ENCODE measurements around the gene PHYHIPL. TPM values are rescaled to one million over a fixed set of nuclear protein-coding genes. Genes with fewer than 3 reads are reported as not detected.

Gene PHYHIPL
- total RNA-seq, 2 donors from 2014 or later = 2.6 TPM; not detected in 1

- no peaks in the 10 kb centered on the region for H3K9me3 ChIP-seq
- DNase-seq (ENCODE audit: low spot score) (no peak), ATAC-seq (ENCODE audit: insufficient number of reproducible peaks, low FRiP score, low read depth) (no peak)
- peaks cover 0 to under 1% of the 10 kb centered on the region in 2 donors for H3K4me1 ChIP-seq (ENCODE audit: control insufficient read depth in 1 of 2, low read depth in 2 of 2)
- no peaks in the 10 kb centered on the region for H3K36me3 ChIP-seq
- H3K27ac ChIP-seq = no peak overlapping the region
- no peaks in the 10 kb centered on the region for H3K27me3 ChIP-seq (replicated peaks; ENCODE audit: insufficient read depth)
- TF ChIP-seq, protein P1, sequence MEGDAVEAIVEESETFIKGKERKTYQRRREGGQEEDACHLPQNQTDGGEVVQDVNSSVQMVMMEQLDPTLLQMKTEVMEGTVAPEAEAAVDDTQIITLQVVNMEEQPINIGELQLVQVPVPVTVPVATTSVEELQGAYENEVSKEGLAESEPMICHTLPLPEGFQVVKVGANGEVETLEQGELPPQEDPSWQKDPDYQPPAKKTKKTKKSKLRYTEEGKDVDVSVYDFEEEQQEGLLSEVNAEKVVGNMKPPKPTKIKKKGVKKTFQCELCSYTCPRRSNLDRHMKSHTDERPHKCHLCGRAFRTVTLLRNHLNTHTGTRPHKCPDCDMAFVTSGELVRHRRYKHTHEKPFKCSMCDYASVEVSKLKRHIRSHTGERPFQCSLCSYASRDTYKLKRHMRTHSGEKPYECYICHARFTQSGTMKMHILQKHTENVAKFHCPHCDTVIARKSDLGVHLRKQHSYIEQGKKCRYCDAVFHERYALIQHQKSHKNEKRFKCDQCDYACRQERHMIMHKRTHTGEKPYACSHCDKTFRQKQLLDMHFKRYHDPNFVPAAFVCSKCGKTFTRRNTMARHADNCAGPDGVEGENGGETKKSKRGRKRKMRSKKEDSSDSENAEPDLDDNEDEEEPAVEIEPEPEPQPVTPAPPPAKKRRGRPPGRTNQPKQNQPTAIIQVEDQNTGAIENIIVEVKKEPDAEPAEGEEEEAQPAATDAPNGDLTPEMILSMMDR (IDR thresholded peaks at IDR 0.05) = no peak
- no peak overlapping the region for H3K4me3 ChIP-seq
Observed at GRCh38 chr10:59148701-59149100, 27.7 kb upstream of the PHYHIPL start.

DNA sequence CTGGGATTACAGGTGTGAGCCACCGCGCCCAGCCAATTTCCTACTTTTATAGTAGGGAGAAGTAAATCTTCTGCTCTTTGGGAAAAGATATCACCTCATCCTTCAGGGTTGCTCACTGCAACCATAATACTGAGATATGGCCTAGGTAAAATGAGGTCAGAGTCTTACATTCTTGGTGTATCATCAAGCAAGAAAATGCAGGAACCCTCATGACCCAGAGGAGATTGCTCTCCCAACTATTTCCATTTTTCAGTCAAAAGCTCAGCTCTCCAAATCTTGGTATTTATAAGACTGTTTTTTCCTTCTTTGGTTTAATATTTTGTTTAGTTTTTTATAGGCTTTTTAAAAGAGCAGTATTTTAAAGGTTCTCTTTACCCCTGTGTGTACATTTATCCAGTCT, 20.9 kb upstream of the PHYHIPL start:
- no peaks in the 10 kb centered on the region for H3K27me3 ChIP-seq (replicated peaks; ENCODE audit: insufficient read depth)
- no peak for ATAC-seq (ENCODE audit: insufficient number of reproducible peaks, low FRiP score, low read depth)
- TF ChIP-seq, protein P1 (IDR thresholded peaks at IDR 0.05) = no peak
- DNase-seq (ENCODE audit: low spot score) = no peak
- H3K36me3 ChIP-seq = no peaks in the 10 kb centered on the region
- no peak overlapping the region for H3K27ac ChIP-seq
- no peak overlapping the region for H3K4me3 ChIP-seq
- no peaks in the 10 kb centered on the region for H3K4me1 ChIP-seq (ENCODE audit: control insufficient read depth in 1 of 2, low read depth in 2 of 2)
- no peaks in the 10 kb centered on the region for H3K9me3 ChIP-seq

- no peaks in the 10 kb centered on the region for H3K27me3 ChIP-seq (replicated peaks; ENCODE audit: insufficient read depth)
- H3K4me3 ChIP-seq = no peak overlapping the region
- TF ChIP-seq, protein P1 (IDR thresholded peaks at IDR 0.05) = no peak
- no peaks in the 10 kb centered on the region for H3K4me1 ChIP-seq (ENCODE audit: control insufficient read depth in 1 of 2, low read depth in 2 of 2)
- no peaks in the 10 kb centered on the region for H3K36me3 ChIP-seq
- DNase-seq (ENCODE audit: low spot score) (no peak), ATAC-seq (ENCODE audit: insufficient number of reproducible peaks, low FRiP score, low read depth) (no peak)
- H3K27ac ChIP-seq = no peak overlapping the region
- peaks cover 5% of the 10 kb centered on the region for H3K9me3 ChIP-seq
Observed at GRCh38 chr10:59167512-59167911, 8.9 kb upstream of the PHYHIPL start.

- peaks cover 2% of the 10 kb centered on the region for H3K9me3 ChIP-seq
- H3K27me3 ChIP-seq (replicated peaks; ENCODE audit: insufficient read depth) = no peaks in the 10 kb centered on the region
- ATAC-seq (ENCODE audit: insufficient number of reproducible peaks, low FRiP score, low read depth) (no peak), DNase-seq (ENCODE audit: low spot score) (no peak)
- TF ChIP-seq, protein P1 (IDR thresholded peaks at IDR 0.05) = no peak
- no peaks in the 10 kb centered on the region for H3K36me3 ChIP-seq
- peaks cover 8 to 19% of the 10 kb centered on the region in 2 donors for H3K4me1 ChIP-seq (ENCODE audit: control insufficient read depth in 1 of 2, low read depth in 2 of 2)
- no peak overlapping the region for H3K4me3 ChIP-seq
- no peak overlapping the region for H3K27ac ChIP-seq
Observed at GRCh38 chr10:59172567-59172966, 3.9 kb upstream of the PHYHIPL start.

- Histone ChIP-seq H3K27me3 (replicated peaks; ENCODE audit: insufficient read depth) (no peaks in the 10 kb centered on the region), H3K9me3 (no peaks in the 10 kb centered on the region), H3K27ac (no peak overlapping the region), H3K4me3 (no peak overlapping the region), H3K36me3 (no peaks in the 10 kb centered on the region), H3K4me1 (ENCODE audit: control insufficient read depth in 1 of 2, low read depth in 2 of 2) (peaks cover 8 to 19% of the 10 kb centered on the region in 2 donors)
- ATAC-seq (ENCODE audit: insufficient number of reproducible peaks, low FRiP score, low read depth) (no peak), DNase-seq (ENCODE audit: low spot score) (no peak)
- TF ChIP-seq, protein P1 (IDR thresholded peaks at IDR 0.05) = no peak
Observed at GRCh38 chr10:59173414-59173813, 3.0 kb upstream of the PHYHIPL start.

All from thoracic aorta (tissue), 2 donors.